NOMO-1 treated with dmso at 0.1 percent for 144 hours (cell line): Measurements from ENCODE around the gene NME1.

Experiments used
- DNase-seq: peaks from one replicate; lab custom pipeline; 2025; ENCODE audit not compliant: unreplicated experiment; lab: John Stamatoyannopoulos, UW

NME1 gene

DNA sequence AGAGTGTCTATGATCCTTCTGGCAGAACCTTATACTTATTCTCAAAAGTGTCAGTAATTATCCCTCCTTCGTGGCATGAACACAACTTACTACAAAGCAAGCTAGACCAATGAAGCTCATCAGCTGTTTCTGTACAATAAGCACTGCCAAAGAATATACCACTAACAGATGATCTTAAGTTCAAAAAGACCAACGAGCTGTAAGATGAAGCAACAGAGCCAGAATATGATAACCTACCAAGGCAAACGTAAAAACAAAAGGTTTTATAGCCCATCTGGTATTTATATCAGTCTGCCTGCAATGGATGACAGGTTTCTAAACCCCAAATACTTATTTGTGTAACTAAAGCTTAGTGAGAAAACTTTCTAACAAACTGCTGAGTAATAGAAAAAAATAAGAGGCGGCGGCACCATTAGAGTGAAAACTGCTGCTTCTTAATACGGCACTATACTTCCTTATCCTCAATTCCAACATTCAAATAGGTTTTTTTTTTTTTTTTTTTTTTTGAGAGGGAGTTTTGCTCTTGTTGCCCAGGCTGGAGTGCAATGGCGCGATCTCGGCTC, 35.0 kb downstream of the NME1 start:
- DNase-seq = no peak

DNA sequence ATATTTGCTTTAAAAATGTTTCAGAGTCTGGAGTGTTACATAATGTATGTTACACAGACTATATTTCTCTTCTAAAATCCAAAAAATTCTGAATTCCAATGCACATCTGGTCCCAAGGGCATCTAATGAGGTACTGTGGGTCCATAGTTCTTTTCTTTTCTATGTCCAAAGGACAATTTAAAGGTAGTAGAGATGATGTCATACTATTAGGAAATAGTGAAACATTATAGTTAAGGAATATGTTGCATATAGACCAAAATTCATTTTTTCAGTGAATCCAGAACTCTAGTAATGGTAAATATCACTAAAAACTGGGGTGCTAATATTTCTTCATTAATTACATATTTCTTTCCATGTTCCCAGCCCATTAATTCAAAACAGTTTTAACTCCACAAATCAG, 35.8 kb downstream of the NME1 start:
- no peak for DNase-seq

DNA sequence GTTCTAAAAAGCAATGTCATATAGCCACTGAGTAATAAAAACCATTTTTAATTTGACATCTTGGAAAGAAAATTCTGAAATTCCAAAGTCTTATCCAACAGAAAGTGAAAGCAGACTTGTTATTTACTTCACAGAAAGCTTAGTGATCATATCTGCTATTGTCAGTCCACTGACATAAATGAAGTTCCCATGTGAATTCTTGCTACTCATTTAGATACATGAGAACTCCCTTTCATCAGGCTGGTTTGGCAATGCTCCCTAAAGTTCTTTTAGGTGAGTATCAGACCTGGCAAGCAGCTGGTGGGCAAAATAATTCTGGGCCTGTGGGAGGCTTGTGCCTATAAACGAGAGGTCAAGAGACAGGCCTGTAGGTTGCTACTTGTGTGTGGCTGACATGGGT, 36.3 kb downstream of the NME1 start:
- DNase-seq = no peak

DNA sequence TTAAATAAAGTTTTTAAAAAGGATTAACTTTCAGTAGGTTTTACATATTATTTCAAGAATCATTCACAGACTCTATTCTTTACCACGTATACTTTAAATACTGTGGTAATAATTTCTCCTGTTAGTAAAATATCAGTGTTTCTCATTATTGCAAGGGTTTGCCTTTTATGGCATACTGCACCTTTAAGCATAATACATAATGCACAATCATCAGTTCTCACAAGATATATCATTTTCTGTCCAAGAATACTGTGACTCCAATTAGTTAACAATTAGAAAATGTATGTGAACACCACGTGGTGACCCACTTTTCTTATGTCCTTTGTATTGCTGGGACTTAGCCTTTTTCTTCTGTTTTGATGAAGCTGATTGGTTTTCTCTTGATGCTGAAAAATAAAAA, 38.5 kb downstream of the NME1 start:
- no peak for DNase-seq

DNA sequence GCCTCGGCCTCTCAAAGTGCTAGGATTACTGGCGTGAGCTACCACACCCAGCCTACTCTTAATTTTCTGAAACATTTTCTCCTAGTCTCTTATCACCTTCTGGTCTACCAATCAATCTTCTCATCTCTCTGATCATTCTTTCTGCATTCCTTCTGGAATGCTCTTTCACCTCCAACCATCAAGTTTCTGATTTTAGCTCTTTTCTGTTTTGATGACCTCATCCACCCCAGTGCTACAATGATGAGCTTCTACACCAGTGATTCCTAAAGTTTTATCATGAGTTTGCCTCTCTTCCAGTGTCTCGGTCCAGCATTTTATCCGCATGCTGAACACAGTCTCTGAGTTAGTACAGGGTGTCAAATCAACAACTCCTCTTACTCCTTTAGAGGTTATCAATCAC, 44.4 kb downstream of the NME1 start:
- no peak for DNase-seq

DNA sequence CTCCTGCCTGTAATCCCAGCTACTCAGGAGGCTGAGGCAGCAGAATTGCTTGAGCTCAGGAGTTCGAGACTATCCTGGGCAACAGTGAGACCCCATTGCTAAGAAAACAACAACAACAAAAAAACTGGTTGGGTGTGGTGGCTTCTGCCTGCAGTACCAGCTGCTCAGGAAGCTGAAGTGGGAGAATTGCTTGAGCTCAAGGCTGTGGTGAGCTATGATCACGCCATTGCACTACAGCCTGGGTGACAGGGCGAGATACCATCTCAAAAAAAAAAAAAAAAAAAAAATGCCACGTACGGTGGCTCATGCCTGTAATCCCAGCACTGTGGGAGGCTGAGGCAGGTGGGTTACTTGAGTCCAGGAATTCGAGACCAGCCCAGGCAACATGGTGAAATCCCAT, 46.9 kb downstream of the NME1 start:
- DNase-seq = no peak

DNA sequence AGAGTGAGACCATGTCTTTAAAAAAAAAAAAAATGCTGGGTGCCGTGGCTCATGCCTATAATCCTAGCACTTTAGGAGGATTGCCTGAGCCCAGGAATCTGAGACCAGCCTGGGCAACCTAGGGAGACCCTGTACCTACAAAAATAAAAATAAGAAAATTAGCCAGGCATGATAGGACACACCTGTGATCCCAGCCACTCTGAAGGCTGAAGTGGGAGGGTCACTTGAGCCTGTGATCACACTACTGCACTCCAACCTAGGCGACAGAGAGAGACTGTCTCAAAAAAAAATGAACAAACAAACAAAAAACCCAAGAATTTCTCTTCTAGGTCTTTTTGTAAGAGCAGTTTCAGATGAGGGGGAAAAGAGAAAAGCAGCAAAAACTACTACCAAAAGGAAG, 47.5 kb downstream of the NME1 start:
- DNase-seq = no peak

DNA sequence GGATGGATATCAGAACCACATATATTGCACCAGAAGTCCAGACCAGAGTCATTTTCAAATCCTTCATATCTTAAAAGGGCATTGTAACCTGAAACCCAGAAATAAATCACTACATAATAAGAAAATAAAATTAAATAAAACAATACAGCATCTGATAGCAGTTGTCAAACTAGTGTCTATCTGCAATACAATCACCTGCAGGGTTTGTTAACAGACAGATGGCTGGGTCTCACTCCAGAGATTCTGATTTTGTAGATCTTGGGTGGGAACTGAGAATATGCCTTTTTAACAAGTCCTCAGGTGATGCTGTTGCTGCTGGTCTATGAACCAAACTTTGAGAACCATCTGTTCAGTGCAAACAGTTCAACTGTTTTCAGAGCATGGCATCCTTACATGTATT, 50.5 kb downstream of the NME1 start:
- no peak for DNase-seq
